Measurements from ENCODE around the gene PARK7. TPM values are rescaled to one million over a fixed set of nuclear protein-coding genes. Genes with fewer than 3 reads are reported as not detected.
A peak's percentile ranks its signal among the peaks of the same experiment; 100 is the strongest.

PARK7 gene
- total RNA-seq, 4 donors from 2014 or later = 222 to 327 (median 257) TPM

DNA sequence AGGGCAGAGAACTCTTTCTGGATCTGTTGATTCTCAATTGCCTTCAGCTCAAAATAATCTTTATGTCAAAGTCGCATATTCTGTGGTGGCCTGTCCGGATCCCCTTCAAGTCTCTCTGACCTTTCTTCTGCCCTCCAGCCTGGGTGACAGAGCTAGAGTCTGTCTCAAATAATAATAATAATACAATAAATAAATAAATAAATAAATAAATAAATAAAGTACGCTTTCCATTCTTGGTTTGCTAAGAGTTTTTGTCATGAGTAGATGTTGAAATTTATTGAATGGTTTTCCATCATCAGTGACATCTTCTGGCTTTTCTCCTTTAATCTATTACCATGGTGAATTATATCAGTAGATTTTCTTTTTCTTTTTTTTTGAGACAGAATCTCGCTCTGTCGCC is 33.9 kb downstream of the PARK7 start:
- WGBS, 2 donors = 96 to 98% methylated on average over 5 of the region's 5 CpGs
- Histone ChIP-seq H3K36me3 (no peaks in the 10 kb centered on the region), H3K27me3 (no peaks in the 10 kb centered on the region), H3K9me3 (no peaks in the 10 kb centered on the region), H3K27ac (no peak overlapping the region), H3K4me1 (no peaks in the 10 kb centered on the region), H3K4me3 (replicated peaks in 1 of 3) (no peak overlapping the region)
- intact Hi-C loops (cut with DNase I) = no loop called here
- no peak for DNase-seq
- TF ChIP-seq, protein P1, sequence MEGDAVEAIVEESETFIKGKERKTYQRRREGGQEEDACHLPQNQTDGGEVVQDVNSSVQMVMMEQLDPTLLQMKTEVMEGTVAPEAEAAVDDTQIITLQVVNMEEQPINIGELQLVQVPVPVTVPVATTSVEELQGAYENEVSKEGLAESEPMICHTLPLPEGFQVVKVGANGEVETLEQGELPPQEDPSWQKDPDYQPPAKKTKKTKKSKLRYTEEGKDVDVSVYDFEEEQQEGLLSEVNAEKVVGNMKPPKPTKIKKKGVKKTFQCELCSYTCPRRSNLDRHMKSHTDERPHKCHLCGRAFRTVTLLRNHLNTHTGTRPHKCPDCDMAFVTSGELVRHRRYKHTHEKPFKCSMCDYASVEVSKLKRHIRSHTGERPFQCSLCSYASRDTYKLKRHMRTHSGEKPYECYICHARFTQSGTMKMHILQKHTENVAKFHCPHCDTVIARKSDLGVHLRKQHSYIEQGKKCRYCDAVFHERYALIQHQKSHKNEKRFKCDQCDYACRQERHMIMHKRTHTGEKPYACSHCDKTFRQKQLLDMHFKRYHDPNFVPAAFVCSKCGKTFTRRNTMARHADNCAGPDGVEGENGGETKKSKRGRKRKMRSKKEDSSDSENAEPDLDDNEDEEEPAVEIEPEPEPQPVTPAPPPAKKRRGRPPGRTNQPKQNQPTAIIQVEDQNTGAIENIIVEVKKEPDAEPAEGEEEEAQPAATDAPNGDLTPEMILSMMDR (IDR thresholded peaks at IDR 0.05) = no peak
- TF ChIP-seq POLR2A (IDR thresholded peaks at IDR 0.05) = no peak

DNA sequence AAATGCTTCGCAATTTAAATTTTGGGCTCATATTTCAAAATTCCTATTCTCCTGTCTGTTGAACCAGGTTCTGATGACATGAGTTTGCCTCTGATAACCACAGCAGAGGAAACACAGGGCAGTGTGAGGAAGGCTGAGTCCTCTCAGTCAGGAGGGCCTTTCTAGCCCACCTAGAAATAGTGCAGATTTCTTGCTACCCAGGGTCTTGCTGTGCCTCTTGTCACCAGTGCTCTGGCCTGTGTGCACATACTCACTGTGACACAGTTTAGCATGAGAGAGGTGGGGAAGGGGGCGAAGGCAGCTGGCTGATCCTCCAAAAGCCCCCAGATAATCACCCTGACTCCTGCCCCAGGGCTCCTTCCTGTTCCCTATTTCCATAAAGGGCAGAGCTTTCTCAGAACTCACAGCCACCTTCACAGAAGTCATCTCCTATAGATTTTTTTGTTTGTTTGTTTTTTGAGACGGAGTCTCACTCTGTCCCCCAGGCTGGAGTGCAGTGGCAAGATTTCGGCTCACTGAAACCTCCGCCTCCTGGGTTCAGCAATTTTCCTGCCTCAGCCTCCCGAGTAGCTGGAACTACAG is 40.9 kb downstream of the PARK7 start:
- Histone ChIP-seq H3K4me3 (replicated peaks in 1 of 3) (no peak overlapping the region), H3K9me3 (no peaks in the 10 kb centered on the region), H3K27ac (no peak overlapping the region), H3K36me3 (no peaks in the 10 kb centered on the region), H3K4me1 (peaks cover 11 to 34% of the 10 kb centered on the region in 2 donors), H3K27me3 (no peaks in the 10 kb centered on the region)
- intact Hi-C loops (cut with DNase I) = no loop called here
- no peak for TF ChIP-seq POLR2A (IDR thresholded peaks at IDR 0.05)
- TF ChIP-seq, protein P1 (IDR thresholded peaks at IDR 0.05) = no peak
- 98 to 99% methylated on average over 6 of the region's 6 CpGs for WGBS, 2 donors
- no peak for DNase-seq

DNA sequence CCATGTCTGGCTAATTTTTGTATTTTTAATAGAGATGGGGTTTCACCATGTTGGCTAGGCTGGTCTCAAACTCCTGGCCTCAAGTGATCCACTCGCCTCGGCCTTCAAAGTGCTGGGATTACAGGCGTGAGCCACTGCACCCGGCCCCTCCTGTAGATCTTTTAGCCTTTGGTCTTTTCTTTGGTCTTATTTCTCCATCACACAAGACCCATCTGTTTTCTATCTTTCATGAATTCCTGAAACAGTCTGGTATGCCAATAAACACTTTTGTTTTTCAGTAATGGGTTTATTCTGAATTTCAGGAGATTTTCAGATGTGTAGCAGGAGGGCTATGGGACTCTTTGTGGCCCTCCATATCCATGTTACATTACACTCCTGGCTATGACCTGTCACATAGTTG is 41.4 kb downstream of the PARK7 start:
- no peak for DNase-seq
- TF ChIP-seq, protein P1 (IDR thresholded peaks at IDR 0.05) = no peak
- no peak for TF ChIP-seq POLR2A (IDR thresholded peaks at IDR 0.05)
- Histone ChIP-seq H3K4me1 (peaks cover 11 to 34% of the 10 kb centered on the region in 2 donors), H3K36me3 (no peaks in the 10 kb centered on the region), H3K9me3 (no peaks in the 10 kb centered on the region), H3K4me3 (replicated peaks in 1 of 3) (no peak overlapping the region), H3K27me3 (no peaks in the 10 kb centered on the region), H3K27ac (no peak overlapping the region)
- WGBS, 2 donors = 96 to 100% methylated on average over 4 of the region's 4 CpGs
- intact Hi-C loops (cut with DNase I) = no loop called here

DNA sequence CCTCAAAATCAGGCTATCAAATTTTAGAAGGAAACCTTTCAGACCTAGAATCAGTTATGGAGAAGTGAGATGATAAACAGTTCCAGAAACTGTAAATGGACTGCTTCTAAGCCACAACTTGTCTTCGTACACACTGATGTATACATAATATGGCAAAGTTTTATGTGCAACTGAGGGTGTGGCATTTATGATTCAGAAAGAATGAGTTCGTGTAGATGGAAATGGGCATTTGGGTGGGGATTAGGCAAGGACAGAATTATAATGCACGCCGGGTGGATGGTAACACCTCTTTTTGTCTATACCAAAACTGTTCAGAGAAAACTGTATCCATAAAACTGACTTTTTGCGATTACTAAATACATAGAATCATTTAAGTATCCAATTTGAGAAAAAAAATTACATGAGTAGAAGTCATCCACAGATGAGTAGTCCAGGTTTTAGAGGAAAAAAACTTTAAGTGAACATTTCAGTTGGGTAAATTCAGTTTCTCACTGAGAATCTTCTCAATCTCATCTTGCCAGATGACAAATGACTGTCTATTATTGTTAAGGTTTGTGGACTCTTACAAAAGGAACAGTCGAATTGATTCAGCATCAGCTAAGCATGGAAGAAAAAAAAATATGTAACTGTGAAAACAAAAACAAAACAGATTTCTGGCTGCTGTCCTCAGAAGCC is 42.1 kb downstream of the PARK7 start:
- TF ChIP-seq, protein P1 (IDR thresholded peaks at IDR 0.05) = no peak
- TF ChIP-seq POLR2A (IDR thresholded peaks at IDR 0.05) = no peak
- Histone ChIP-seq H3K9me3 (no peaks in the 10 kb centered on the region), H3K27me3 (no peaks in the 10 kb centered on the region), H3K4me1 (peaks cover 11 to 34% of the 10 kb centered on the region in 2 donors), H3K27ac (no peak overlapping the region), H3K4me3 (replicated peaks in 1 of 3) (no peak overlapping the region), H3K36me3 (no peaks in the 10 kb centered on the region)
- DNase-seq = no peak
- intact Hi-C loops (cut with DNase I) = no loop called here
- 89 to 92% methylated on average over 6 of the region's 6 CpGs for WGBS, 2 donors

DNA sequence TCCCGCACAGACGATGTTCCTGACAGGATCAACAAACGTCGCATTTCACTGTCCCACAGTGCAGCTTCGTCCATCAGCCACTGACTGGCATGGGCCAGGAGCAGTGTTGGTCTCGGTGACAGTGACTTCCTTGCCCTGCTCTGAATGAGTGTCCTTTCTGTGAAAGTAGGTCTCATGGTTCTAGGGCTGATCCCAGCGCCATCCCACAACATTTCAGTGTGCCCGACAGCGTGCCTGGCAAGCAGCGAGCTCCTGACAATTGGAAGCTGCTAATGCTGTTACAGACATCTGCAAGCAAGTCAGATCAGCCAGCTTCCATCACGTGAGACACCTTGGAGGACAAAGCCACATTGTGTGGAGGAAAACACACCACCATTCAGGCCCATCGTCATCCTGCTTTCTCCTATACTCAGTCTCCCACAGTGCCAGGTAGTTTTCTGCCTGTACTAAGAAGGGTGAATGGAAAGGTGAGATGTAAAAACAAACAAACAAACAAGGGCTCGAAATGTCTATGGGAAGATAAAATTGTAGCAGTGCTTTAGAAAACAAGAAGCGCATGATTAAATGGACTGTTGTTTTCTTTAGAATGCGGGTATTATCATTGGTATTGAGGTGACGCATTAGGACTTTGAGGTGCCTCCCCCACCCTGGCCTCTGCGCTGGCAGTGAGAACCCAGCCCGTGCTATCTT is 42.7 kb downstream of the PARK7 start:
- WGBS, 2 donors = 78 to 81% methylated on average over 15 to 18 of the region's 18 CpGs
- intact Hi-C loops (cut with DNase I) = no loop called here
- H3K9me3 ChIP-seq = no peaks in the 10 kb centered on the region
- no peak for DNase-seq
- peaks cover 11 to 34% of the 10 kb centered on the region in 2 donors for H3K4me1 ChIP-seq
- no peaks in the 10 kb centered on the region for H3K27me3 ChIP-seq
- H3K36me3 ChIP-seq = peaks cover 0 to 2% of the 10 kb centered on the region in 2 donors
- no peak for TF ChIP-seq POLR2A (IDR thresholded peaks at IDR 0.05)
- TF ChIP-seq, protein P1 (IDR thresholded peaks at IDR 0.05) = no peak
- H3K27ac ChIP-seq = peak overlapping the region; percentile 13 to 67 (median 59)
- H3K4me3 ChIP-seq (replicated peaks in 1 of 3) = no peak overlapping the region

All from thyroid gland (tissue), 4 donors.